Measurements from ENCODE around the gene AP1M1.

Gene AP1M1

GRCh38 chr19:16232127-16232526 lies 34.4 kb downstream of the AP1M1 start:
- ATAC-seq (no peak), DNase-seq (no peak)
- H3K27ac Mint-ChIP-seq: peak overlapping the region in 1 of 2 donors; percentile 57
- H3K27me3 Mint-ChIP-seq: no peaks in the 10 kb centered on the region
- H3K4me3 Mint-ChIP-seq: peak overlapping the region in 1 of 2 donors; percentile 27
- peaks cover 0 to 16% of the 10 kb centered on the region in 2 donors for H3K9me3 Mint-ChIP-seq
- peaks cover 70% of the 10 kb centered on the region for H3K4me1 Mint-ChIP-seq

GRCh38 chr19:16232568-16232967 lies 34.9 kb downstream of the AP1M1 start:
- peaks cover 0 to 16% of the 10 kb centered on the region in 2 donors for H3K9me3 Mint-ChIP-seq
- DNase-seq (no peak), ATAC-seq (no peak)
- H3K27ac Mint-ChIP-seq: peak overlapping the region; percentile 48 to 57
- peak overlapping the region in 1 of 2 donors; percentile 27 for H3K4me3 Mint-ChIP-seq
- no peaks in the 10 kb centered on the region for H3K27me3 Mint-ChIP-seq
- H3K4me1 Mint-ChIP-seq: peaks cover 72% of the 10 kb centered on the region

- DNase-seq (no peak), ATAC-seq (peak; percentile 42)
- Mint-ChIP-seq H3K27me3 (no peaks in the 10 kb centered on the region), H3K4me1 (peaks cover 76% of the 10 kb centered on the region), H3K4me3 (no peak overlapping the region), H3K9me3 (peaks cover 0 to 16% of the 10 kb centered on the region in 2 donors), H3K27ac (peak overlapping the region in 1 of 2 donors; percentile 48)
Observed at GRCh38 chr19:16233081-16233776, 35.5 kb downstream of the AP1M1 start.

GRCh38 chr19:16233836-16234551 lies 36.3 kb downstream of the AP1M1 start:
- peak; percentile 78 for ATAC-seq
- H3K27ac Mint-ChIP-seq: peak overlapping the region; percentile 90 to 93

GRCh38 chr19:16234552-16235445 lies 37.1 kb downstream of the AP1M1 start:
- Mint-ChIP-seq H3K9me3 (peaks cover 0 to 16% of the 10 kb centered on the region in 2 donors), H3K4me1 (peaks cover 67% of the 10 kb centered on the region), H3K4me3 (peak overlapping the region in 1 of 2 donors; percentile 51), H3K27ac (peak overlapping the region in 1 of 2 donors; percentile 79), H3K27me3 (no peaks in the 10 kb centered on the region)
- no peak for ATAC-seq
- no peak for DNase-seq

More at GRCh38 chr19:16233836-16234551, 36.3 kb downstream of the AP1M1 start:
- Mint-ChIP-seq H3K4me1 (peaks cover 75% of the 10 kb centered on the region), H3K27me3 (no peaks in the 10 kb centered on the region), H3K9me3 (peaks cover 0 to 16% of the 10 kb centered on the region in 2 donors), H3K4me3 (peak overlapping the region in 1 of 2 donors; percentile 46)
- DNase-seq: no peak

- no peak for ATAC-seq
- peak overlapping the region in 1 of 2 donors; percentile 5 for H3K4me3 Mint-ChIP-seq
- H3K4me1 Mint-ChIP-seq: peaks cover 67% of the 10 kb centered on the region
- no peak for DNase-seq
- no peaks in the 10 kb centered on the region for H3K27me3 Mint-ChIP-seq
- H3K27ac Mint-ChIP-seq: peak overlapping the region; percentile 8 to 34
- H3K9me3 Mint-ChIP-seq: peaks cover 0 to 16% of the 10 kb centered on the region in 2 donors
Observed at GRCh38 chr19:16235811-16236652, 38.3 kb downstream of the AP1M1 start.

- H3K4me1 Mint-ChIP-seq: peaks cover 43% of the 10 kb centered on the region
- DNase-seq (no peak), ATAC-seq (peak; percentile 78)
- no peaks in the 10 kb centered on the region for H3K9me3 Mint-ChIP-seq
- H3K27me3 Mint-ChIP-seq: peaks cover 8% of the 10 kb centered on the region
- H3K27ac Mint-ChIP-seq: peak overlapping the region; percentile 59 to 85
- peak overlapping the region; percentile 36 to 38 for H3K4me3 Mint-ChIP-seq
Observed at GRCh38 chr19:16244091-16244490, 46.4 kb downstream of the AP1M1 start.

- ATAC-seq: peak; percentile 90
- H3K4me3 Mint-ChIP-seq: no peak overlapping the region
Observed at GRCh38 chr19:16247353-16248182, 49.9 kb downstream of the AP1M1 start.

GRCh38 chr19:16248380-16249023 lies 50.8 kb downstream of the AP1M1 start:
- DNase-seq (no peak), ATAC-seq (no peak)
- no peak overlapping the region for H3K4me3 Mint-ChIP-seq
- no peak overlapping the region for H3K27ac Mint-ChIP-seq
- H3K9me3 Mint-ChIP-seq: no peaks in the 10 kb centered on the region
- peaks cover 8% of the 10 kb centered on the region for H3K27me3 Mint-ChIP-seq
- H3K4me1 Mint-ChIP-seq: peaks cover 25% of the 10 kb centered on the region

More at GRCh38 chr19:16247353-16248182, 49.9 kb downstream of the AP1M1 start:
- Mint-ChIP-seq H3K27ac (no peak overlapping the region), H3K9me3 (no peaks in the 10 kb centered on the region), H3K4me1 (peaks cover 29% of the 10 kb centered on the region), H3K27me3 (peaks cover 8% of the 10 kb centered on the region)
- DNase-seq: peak; percentile 81 to 83

- Mint-ChIP-seq H3K9me3 (peaks cover 0 to 3% of the 10 kb centered on the region in 2 donors), H3K4me1 (peaks cover 14% of the 10 kb centered on the region), H3K4me3 (no peak overlapping the region), H3K27me3 (peaks cover 8% of the 10 kb centered on the region), H3K27ac (no peak overlapping the region)
- ATAC-seq: no peak
- no peak for DNase-seq
Observed at GRCh38 chr19:16249826-16250404, 52.2 kb downstream of the AP1M1 start.

GRCh38 chr19:16252459-16253205 lies 54.9 kb downstream of the AP1M1 start:
- ATAC-seq (peak; percentile 41), DNase-seq (no peak)
- Mint-ChIP-seq H3K27me3 (peaks cover 1% of the 10 kb centered on the region), H3K4me1 (peaks cover 3% of the 10 kb centered on the region), H3K4me3 (no peak overlapping the region), H3K9me3 (peaks cover 0 to 8% of the 10 kb centered on the region in 2 donors), H3K27ac (no peak overlapping the region)

GRCh38 chr19:16254851-16255408 lies 57.2 kb downstream of the AP1M1 start:
- Mint-ChIP-seq H3K9me3 (peaks cover 0 to 8% of the 10 kb centered on the region in 2 donors), H3K27ac (peak overlapping the region in 1 of 2 donors; percentile 0), H3K4me1 (peaks cover 12% of the 10 kb centered on the region), H3K4me3 (no peak overlapping the region), H3K27me3 (peaks cover 9% of the 10 kb centered on the region)
- ATAC-seq (no peak), DNase-seq (no peak)
